ENCODE measurements around the gene OR7G2.
"Not testable (repeated sequence)": the region's sequence is repeated elsewhere in the genome, so short reads cannot be mapped to it uniquely, and the experiment has no call there.

Gene OR7G2

GRCh38 chr19:9073806-9074205, 33.5 kb downstream of the OR7G2 start:
- DNase-seq (no peak), ATAC-seq (no peak)

- DNase-seq, ATAC-seq: not testable (repeated sequence)
These were observed 35.6 kb downstream of the OR7G2 start for GRCh38 chr19:9071720-9072119.

GRCh38 chr19:9070066-9070465, 37.2 kb downstream of the OR7G2 start:
- ATAC-seq (no peak), DNase-seq (no peak)

- ATAC-seq, result no peak
- no peak for DNase-seq
These were observed 41.7 kb downstream of the OR7G2 start for GRCh38 chr19:9065457-9066014.

GRCh38 chr19:9061879-9062278, 45.4 kb downstream of the OR7G2 start:
- ATAC-seq (no peak), DNase-seq (no peak)

- no peak for DNase-seq
- ATAC-seq, result no peak
These were observed 46.5 kb downstream of the OR7G2 start for GRCh38 chr19:9060564-9061340.

GRCh38 chr19:9058905-9059667, 48.2 kb downstream of the OR7G2 start:
- no peak for ATAC-seq
- no peak for DNase-seq

GRCh38 chr19:9057505-9058258, 49.6 kb downstream of the OR7G2 start:
- ATAC-seq, result no peak
- DNase-seq, result no peak

- not testable (repeated sequence) for DNase-seq, ATAC-seq
These were observed 51.1 kb downstream of the OR7G2 start for GRCh38 chr19:9056131-9056530.

GRCh38 chr19:9054765-9055164, 52.5 kb downstream of the OR7G2 start:
- DNase-seq, result no peak
- ATAC-seq, result no peak

- no peak for DNase-seq
- no peak for ATAC-seq
These were observed 53.1 kb downstream of the OR7G2 start for GRCh38 chr19:9054207-9054606.

GRCh38 chr19:9053674-9054073, 53.6 kb downstream of the OR7G2 start:
- DNase-seq, ATAC-seq: not testable (repeated sequence)

- ATAC-seq (no peak), DNase-seq (no peak)
These were observed 54.4 kb downstream of the OR7G2 start for GRCh38 chr19:9052894-9053293.

Measured in stimulated activated naive CD8-positive, alpha-beta T cell treated with anti-CD3 and anti-CD28 coated beads, Interleukin-15, Interleukin-2, amounts not matched to agents 100 U/mL and 50 U/mL, for 24 hours (primary cell).